Endometrium (tissue), 2 donors: ENCODE data around the gene AQP6.

ENCODE experiments used
- FAIRE-seq: peaks from 2 replicates; lab custom pipeline; 2012; peaks lifted over from hg19 to GRCh38; lab: Jason Lieb, UNC
- donor health status: control.
- donor health status: control.

AQP6 gene

GRCh38 chr12:49942921-49943624, 29.7 kb upstream of the AQP6 start:
- no peak for FAIRE-seq

- no peak for FAIRE-seq
These were observed 29.2 kb upstream of the AQP6 start for GRCh38 chr12:49943625-49943960.

- no peak for FAIRE-seq
These were observed 28.7 kb upstream of the AQP6 start for GRCh38 chr12:49944046-49944445.

- no peak for FAIRE-seq
These were observed 28.0 kb upstream of the AQP6 start for GRCh38 chr12:49944718-49945117.

- FAIRE-seq = no peak
These were observed 27.2 kb upstream of the AQP6 start for GRCh38 chr12:49945394-49946080.

GRCh38 chr12:49946086-49946485, 26.7 kb upstream of the AQP6 start:
- no peak for FAIRE-seq

GRCh38 chr12:49946497-49946896, 26.2 kb upstream of the AQP6 start:
- no peak for FAIRE-seq

- FAIRE-seq = no peak
These were observed 25.0 kb upstream of the AQP6 start for GRCh38 chr12:49947593-49948226.

- no peak for FAIRE-seq
These were observed 23.6 kb upstream of the AQP6 start for GRCh38 chr12:49948866-49949845.

- no peak for FAIRE-seq
These were observed 22.9 kb upstream of the AQP6 start for GRCh38 chr12:49949866-49950265.

- no peak for FAIRE-seq
These were observed 22.2 kb upstream of the AQP6 start, which contains the start of gene AQP2 for GRCh38 chr12:49950273-49951251. Gene AQP2, plus strand, starts transcription at chr12:49950737. Its CDS starts 94 bp downstream, at chr12:49950831.

GRCh38 chr12:49951411-49952240, 21.1 kb upstream of the AQP6 start:
- no peak for FAIRE-seq

GRCh38 chr12:49952391-49953055, 20.2 kb upstream of the AQP6 start:
- no peak for FAIRE-seq

- FAIRE-seq = no peak
These were observed 19.6 kb upstream of the AQP6 start for GRCh38 chr12:49953151-49953550.

GRCh38 chr12:49953961-49954846, 18.5 kb upstream of the AQP6 start:
- FAIRE-seq = no peak

GRCh38 chr12:49954863-49955830, 17.6 kb upstream of the AQP6 start:
- FAIRE-seq = no peak
